Measurements from ENCODE around the gene PTPN9.
A peak's percentile ranks its signal among the peaks of the same experiment; 100 is the strongest.

PTPN9 gene

DNA sequence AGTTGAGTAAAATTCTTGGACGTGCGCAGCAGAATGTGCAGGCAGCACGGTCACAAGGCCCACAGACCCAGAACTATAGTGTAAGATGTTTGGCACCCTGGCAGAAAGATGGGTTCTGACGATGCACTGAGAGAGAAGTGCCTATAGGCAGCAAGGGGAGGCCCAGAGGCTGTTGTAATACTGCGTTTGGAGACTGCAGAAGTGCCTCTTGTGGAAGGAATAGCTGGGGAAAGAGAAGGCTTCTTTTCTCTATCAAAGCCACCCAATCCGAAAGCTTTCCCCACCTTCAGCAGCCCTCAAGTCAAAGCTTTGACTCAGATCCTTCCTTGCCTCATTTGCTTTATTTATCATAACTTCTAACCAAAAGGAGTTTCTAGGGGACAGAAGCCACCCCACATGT is 122.4 kb downstream of the PTPN9 start:
- Histone ChIP-seq H3K36me3 (ENCODE audit: insufficient read depth, low read length) (no peaks in the 10 kb centered on the region), H3K4me1 (ENCODE audit: insufficient read depth, low read length) (peaks cover 15% of the 10 kb centered on the region), H3K9ac (ENCODE audit: low read depth, low read length) (peak overlapping the region; percentile 94; the same call in 1 of the 2 replicates), H3K9me3 (ENCODE audit: control insufficient read depth, insufficient read depth, low read length) (no peaks in the 10 kb centered on the region)

DNA sequence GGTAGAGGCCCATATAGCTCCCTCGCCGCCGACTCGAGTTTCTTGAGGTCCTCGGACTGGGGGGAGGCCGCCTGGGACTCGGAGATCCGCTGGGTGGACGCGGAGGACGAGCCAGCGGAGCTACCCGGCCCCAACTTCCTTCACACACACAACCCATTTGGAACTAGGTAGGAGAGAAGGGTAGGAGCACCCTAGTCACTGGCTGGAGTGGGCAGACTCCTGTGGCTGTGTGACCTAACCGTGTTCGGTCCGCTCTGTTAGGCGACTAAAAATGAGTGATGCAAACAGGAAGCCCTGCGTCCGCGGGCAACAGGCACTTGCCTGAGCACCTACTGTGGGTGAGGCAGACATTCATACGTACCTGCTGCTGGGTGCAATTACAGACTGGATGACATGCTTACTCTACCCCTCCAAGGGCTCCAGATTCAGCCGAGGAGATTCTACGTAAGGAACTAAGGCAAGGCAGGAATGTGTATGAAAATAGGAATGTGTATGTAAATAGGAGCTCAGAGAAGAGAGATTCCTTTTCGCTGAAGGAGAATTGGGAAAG is 123.1 kb downstream of the PTPN9 start:
- Histone ChIP-seq H3K9me3 (ENCODE audit: control insufficient read depth, insufficient read depth, low read length) (no peaks in the 10 kb centered on the region), H3K36me3 (ENCODE audit: insufficient read depth, low read length) (no peaks in the 10 kb centered on the region), H3K4me1 (ENCODE audit: insufficient read depth, low read length) (peaks cover 13% of the 10 kb centered on the region), H3K9ac (ENCODE audit: low read depth, low read length) (peak overlapping the region; percentile 94)

GRCh38 chr15:75455424-75455981 is 123.6 kb downstream of the PTPN9 start:
- Histone ChIP-seq H3K4me1 (ENCODE audit: insufficient read depth, low read length) (peaks cover 10% of the 10 kb centered on the region), H3K9me3 (ENCODE audit: control insufficient read depth, insufficient read depth, low read length) (no peaks in the 10 kb centered on the region), H3K36me3 (ENCODE audit: insufficient read depth, low read length) (no peaks in the 10 kb centered on the region)

DNA sequence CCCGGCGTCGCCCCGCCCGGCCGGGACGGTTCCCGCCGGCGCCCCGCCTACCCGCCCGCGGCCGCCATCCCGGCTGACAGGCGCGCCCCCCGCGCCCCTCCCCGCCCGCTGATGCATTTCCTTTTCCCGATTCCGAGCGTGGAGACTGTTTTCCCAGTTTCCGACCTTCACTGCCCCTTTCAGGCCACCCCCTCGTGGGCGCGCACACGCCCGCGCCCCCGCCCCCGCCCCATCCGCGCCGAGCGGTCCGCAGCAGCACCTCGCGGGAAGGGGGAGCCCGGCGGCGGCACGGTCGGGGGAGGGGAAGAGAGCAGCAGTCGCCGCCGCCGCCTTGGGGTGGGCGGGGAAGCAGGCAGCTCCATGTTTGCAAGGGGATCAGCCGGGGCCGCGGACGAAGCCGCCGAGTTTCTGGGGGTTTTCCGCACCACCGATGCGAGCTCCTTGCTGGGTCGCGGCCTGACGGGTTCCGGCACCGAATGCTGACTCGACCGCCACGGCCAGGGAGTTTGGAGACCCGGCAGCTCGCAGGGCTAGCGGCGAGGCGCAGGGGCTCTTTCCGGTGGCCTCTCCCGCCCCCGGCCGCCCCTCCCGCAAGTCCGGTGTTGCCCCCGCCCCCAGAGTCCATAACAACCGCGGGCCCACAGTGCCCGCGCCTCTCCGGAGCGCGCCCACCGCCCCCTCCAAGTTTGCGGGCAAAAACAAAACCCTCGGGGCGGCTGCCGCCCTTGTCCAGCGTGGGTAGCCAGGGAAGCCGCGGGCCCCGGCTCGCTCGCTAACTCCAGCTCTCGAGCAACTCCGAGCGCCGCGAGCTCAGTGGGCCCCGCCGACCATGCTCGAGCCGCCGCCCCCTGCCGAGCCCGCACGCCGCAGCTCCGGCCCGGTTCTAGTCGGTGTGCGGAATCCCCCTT is 124.4 kb downstream of the PTPN9 start:
- H3K36me3 ChIP-seq (ENCODE audit: insufficient read depth, low read length): no peaks in the 10 kb centered on the region
- peaks cover 10% of the 10 kb centered on the region for H3K4me1 ChIP-seq (ENCODE audit: insufficient read depth, low read length)
- H3K9ac ChIP-seq (ENCODE audit: low read depth, low read length): peak overlapping the region; percentile 94
- H3K9me3 ChIP-seq (ENCODE audit: control insufficient read depth, insufficient read depth, low read length): no peaks in the 10 kb centered on the region

More at GRCh38 chr15:75455424-75455981, 123.6 kb downstream of the PTPN9 start:
- peak overlapping the region; percentile 94 for H3K9ac ChIP-seq (ENCODE audit: low read depth, low read length)

DNA sequence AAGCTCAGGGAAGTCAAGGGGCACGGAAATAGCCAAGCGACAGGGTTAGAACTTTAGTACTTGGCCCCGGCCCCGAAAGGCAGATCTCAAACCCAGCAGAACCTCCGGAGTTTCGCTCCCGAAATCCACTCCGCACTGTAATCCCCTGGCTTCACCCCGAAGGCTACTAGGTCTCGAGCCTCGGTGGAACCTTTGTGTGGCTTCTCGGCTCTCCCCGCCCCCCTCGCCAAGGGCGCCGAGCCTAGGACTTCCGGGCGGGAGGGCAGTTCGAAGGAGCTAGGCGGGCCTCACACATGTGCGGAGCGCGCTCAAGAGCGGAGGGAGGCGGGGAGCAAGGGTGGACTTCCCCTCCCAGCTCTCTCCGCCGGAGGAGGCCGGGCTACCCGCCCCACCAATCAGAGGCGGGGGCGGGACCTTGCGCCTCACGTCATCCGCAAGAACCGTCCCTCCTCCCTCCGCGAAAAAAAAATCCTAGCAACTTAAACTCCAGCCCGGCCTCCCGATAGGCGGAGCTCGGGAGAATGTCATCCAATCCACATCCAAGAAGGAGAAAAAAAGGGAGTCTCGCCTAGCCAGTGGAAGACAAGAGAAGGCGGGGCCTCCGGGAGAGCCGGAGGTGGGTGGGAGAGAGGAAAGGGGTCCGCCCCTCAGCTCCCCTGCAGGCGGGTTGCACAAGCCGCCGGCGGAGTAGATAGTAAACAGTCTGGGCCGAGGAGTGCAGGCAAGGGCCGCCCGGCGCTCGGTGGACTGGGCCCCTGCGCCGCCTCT is 125.2 kb downstream of the PTPN9 start:
- Histone ChIP-seq H3K9me3 (ENCODE audit: control insufficient read depth, insufficient read depth, low read length) (no peaks in the 10 kb centered on the region), H3K36me3 (ENCODE audit: insufficient read depth, low read length) (no peaks in the 10 kb centered on the region), H3K9ac (ENCODE audit: low read depth, low read length) (peak overlapping the region; percentile 94), H3K4me1 (ENCODE audit: insufficient read depth, low read length) (peaks cover 10% of the 10 kb centered on the region)

DNA sequence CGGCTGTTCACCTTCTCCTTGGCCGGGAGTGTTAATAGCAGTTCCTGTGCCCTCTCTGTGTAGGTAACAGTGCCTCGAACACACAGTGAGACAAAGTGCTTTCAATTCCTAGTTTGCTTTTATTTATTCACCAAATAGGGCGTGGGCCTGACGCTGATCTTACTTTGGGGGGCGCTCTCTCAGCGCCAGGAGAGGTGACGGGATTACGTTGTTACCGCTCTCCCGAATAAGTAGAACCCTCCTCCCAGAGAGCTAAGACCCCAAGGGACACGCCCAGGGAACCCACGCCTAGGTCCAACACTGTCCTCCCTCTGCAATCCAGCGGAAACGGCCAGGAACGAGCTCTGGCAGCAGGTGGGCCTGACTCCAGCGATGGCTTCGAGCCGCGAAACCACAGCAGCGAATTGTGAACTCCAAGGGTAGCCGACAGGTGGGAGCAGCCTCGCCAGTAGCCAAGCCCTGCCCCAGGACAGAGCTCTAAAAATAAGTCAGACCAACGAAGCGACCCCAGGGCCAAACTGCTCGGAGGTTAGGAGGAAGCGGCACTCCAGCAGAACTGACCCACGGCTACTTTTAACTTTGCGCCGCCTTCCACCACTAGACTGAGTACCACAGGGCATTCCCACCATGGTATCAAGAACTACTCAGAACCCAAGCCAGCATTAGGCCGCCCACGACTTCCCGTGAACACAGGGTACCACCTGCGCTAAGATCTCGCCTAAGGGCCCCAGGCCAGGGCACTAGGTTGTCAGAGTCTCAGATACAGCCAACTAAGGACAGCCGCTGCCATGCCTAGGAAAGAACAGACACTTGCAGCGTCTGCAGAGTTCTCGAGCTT is 126.0 kb downstream of the PTPN9 start:
- Histone ChIP-seq H3K9ac (ENCODE audit: low read depth, low read length) (peak overlapping the region; percentile 92), H3K36me3 (ENCODE audit: insufficient read depth, low read length) (no peaks in the 10 kb centered on the region), H3K9me3 (ENCODE audit: control insufficient read depth, insufficient read depth, low read length) (no peaks in the 10 kb centered on the region), H3K4me1 (ENCODE audit: insufficient read depth, low read length) (peaks cover 10% of the 10 kb centered on the region)

DNA sequence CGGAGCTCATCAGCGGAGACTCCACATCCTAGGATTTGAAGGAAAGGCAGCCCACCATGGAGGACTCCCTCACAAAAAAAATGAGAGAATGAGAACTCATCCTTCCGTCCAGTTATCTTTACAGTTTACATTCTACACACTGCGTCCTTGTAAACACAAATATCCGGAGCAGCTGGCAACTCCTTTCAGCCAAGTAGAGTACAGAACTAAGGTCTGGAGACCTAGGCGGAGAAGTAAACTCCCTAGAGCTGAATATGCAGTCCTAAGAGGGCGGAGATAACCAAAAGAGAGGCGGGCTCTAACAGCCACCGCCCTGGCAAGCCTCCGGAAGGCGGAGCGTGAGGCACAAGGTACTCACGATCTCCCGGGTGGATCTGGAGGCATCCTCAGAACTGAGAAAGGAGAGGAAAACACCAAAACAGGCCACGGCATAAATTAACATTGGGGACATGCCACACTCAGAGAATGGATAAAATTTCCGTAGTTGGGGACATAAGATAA is 126.7 kb downstream of the PTPN9 start:
- Histone ChIP-seq H3K9ac (ENCODE audit: low read depth, low read length) (peak overlapping the region; percentile 92), H3K9me3 (ENCODE audit: control insufficient read depth, insufficient read depth, low read length) (no peaks in the 10 kb centered on the region), H3K36me3 (ENCODE audit: insufficient read depth, low read length) (no peaks in the 10 kb centered on the region), H3K4me1 (ENCODE audit: insufficient read depth, low read length) (peaks cover 10% of the 10 kb centered on the region)

- peak within 1 kb of the TSS; percentile 92 for H3K9ac ChIP-seq (ENCODE audit: low read depth, low read length)
- H3K9me3 ChIP-seq (ENCODE audit: control insufficient read depth, insufficient read depth, low read length): no peaks in the 10 kb centered on the region
- peaks cover 6% of the 10 kb centered on the region for H3K4me1 ChIP-seq (ENCODE audit: insufficient read depth, low read length)
Measured at GRCh38 chr15:75451674-75452363, 127.3 kb downstream of the PTPN9 start, which contains the start of gene SIN3A. Gene SIN3A, minus strand, starts transcription at chr15:75451690. Its CDS starts 21,315 bp downstream, at chr15:75430375.

GRCh38 chr15:75451202-75451673 is 127.9 kb downstream of the PTPN9 start:
- Histone ChIP-seq H3K4me1 (ENCODE audit: insufficient read depth, low read length) (0 out of 2 replicates have a peak, but pooled peaks cover 1% of the 10 kb centered on the region), H3K36me3 (ENCODE audit: insufficient read depth, low read length) (no peaks in the 10 kb centered on the region), H3K9ac (ENCODE audit: low read depth, low read length) (peak overlapping the region; percentile 81), H3K9me3 (ENCODE audit: control insufficient read depth, insufficient read depth, low read length) (no peaks in the 10 kb centered on the region)

More at GRCh38 chr15:75451674-75452363, 127.3 kb downstream of the PTPN9 start, which contains the start of gene SIN3A:
- no peaks in the 10 kb centered on the region for H3K36me3 ChIP-seq (ENCODE audit: insufficient read depth, low read length)

DNA sequence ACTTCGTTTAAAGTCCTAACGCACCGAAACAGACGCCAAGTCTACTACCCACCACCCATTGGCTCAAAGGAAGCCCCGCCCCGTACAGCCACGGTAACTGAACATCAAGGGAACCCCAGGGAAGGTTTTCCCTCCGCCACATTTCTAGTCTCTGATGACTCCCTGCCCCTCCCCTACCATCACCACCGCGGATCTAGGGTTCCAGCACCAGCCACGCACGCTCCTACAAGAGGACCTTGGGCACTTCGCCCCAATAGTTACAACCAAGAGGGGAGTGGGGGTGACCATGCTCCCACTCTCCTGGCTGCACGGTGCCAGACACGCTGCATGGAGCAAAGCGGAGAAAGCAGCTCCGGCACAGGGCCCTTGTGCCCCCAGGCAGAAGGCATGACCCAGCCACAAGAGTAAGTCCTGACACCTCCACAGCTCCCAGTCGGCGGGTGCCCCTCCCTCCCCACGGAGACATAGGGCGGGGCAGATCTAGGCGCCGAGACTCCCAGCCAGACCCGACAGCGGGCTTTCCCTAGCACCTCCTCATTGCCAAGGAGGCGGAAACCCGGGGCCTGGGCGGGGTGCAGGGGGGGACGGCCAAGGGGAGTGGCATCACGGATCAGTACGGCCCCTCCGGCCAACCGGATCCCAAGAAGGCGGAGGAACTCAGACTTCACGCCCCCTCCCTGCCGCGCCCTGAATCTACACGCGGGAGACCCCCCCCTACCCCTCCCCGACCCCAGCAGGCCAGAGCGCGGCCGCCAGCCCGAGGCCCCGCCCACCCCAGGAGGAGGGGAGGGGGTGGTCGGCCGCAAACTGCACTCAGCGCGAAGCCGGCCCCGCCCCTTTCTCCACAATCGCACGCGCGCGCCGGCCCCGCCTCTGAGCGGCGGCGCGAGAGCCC is 128.6 kb downstream of the PTPN9 start:
- H3K9ac ChIP-seq (ENCODE audit: low read depth, low read length): peak overlapping the region; percentile 88
- no peaks in the 10 kb centered on the region for H3K9me3 ChIP-seq (ENCODE audit: control insufficient read depth, insufficient read depth, low read length)
- H3K4me1 ChIP-seq (ENCODE audit: insufficient read depth, low read length): no peaks in the 10 kb centered on the region
- no peaks in the 10 kb centered on the region for H3K36me3 ChIP-seq (ENCODE audit: insufficient read depth, low read length)

DNA sequence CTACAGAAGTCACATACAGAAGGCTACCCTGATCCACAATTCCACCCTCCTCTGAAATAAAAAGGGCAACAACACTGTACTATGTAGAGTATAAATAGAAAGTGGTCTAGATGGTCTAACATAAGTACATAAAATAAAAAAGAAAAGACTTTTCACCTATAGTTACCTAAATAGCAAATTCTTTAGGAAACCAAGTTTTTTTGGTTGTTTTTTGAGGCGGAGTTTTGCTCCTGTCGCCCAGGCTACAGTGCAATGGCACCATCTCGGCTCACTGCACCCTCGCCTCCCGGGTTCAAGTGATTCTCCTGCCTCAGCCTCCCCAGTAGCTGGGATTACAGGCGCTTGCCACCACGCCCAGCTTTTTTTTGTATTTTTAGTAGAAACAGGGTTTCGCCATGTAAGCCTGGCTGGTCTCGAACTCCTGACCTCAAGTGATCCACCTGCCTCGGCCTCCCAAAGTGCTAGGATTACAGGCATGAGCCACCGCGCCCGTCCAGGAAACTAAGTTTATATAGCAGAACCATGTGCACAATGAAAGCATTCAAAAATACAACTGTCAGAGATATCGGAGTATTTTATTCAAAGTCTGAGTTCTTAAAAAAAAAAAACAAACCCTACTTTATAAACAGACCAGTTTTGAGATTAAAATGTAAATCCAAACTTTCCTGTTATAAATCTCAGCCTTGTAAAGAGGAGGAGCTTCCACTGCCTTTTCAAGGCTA is 129.4 kb downstream of the PTPN9 start:
- H3K9me3 ChIP-seq (ENCODE audit: control insufficient read depth, insufficient read depth, low read length): no peaks in the 10 kb centered on the region
- H3K36me3 ChIP-seq (ENCODE audit: insufficient read depth, low read length): no peaks in the 10 kb centered on the region
- no peaks in the 10 kb centered on the region for H3K4me1 ChIP-seq (ENCODE audit: insufficient read depth, low read length)
- H3K9ac ChIP-seq (ENCODE audit: low read depth, low read length): peak overlapping the region; percentile 88; the same call in 1 of the 2 replicates

All from ES-I3 (cell line).